GM21723 (cell line): ENCODE results near the gene PRSS56.
"Not testable (repeated sequence)": the region's sequence is repeated elsewhere in the genome, so short reads cannot be mapped to it uniquely, and the experiment has no call there.

ENCODE experiments used
- ATAC-seq: cut with Tn5 transposase; IDR thresholded peaks from one replicate; pipeline ENCODE4 v1.9.1; 2021; ENCODE audit warnings: mild to moderate bottlenecking, moderate library complexity; ENCODE audit not compliant: unreplicated experiment

Gene PRSS56

GRCh38 chr2:232524771-232525170 lies 4.6 kb downstream of the PRSS56 start:
- ATAC-seq, result no peak

DNA sequence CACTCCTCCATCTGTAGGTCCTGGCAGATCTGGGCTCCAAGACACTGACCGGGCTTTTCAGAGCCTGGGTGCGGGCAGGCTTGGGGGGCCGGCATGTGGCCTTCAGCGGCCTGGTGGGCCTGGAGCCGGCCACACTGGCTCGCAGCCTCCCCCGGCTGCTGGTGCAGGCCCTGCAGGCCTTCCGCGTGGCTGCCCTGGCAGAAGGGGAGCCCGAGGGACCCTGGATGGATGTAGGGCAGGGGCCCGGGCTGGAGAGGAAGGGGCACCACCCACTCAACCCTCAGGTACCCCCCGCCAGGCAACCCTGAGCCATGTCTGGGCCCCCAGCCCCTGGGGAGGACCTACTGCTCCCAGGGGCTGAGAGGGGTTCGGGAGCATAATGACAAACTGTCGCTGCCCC lies 5.0 kb downstream of the PRSS56 start:
- ATAC-seq, result no peak

DNA sequence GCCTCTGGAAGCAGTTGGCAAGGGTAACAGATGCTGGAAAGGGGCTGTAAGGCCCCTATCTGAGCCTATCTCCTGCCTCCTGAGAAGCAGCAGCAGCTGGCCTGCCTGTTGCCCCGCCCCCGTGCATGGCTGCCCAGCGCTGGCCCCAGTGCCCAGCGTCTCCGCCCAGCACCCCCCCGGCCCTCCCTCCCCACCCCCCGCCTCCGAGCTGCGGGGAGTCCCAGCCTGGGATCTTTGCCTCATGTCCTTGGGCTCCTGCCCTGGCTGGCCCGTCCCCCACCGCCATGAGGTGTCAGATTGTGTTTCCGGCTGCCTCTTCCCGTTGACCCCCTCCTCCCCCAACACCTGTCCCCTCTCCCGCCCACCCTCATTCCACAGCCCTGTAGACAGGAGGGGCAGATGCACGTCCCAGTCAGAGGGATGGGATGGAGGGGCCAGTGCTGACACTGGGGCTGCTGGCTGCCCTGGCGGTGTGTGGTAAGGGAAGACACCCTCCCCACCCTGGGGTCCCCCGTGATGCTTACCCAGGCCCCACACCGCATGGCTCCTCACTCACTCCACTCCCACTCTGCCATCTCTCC lies 5.7 kb downstream of the PRSS56 start, which contains the start of gene CHRND:
Gene CHRND, plus strand, starts transcription at position 370 of the 581 bp plus-strand sequence. Its CDS starts 56 bp downstream, at position 426.
- ATAC-seq, result no peak

GRCh38 chr2:232526372-232526941 lies 6.3 kb downstream of the PRSS56 start:
- ATAC-seq, result no peak

DNA sequence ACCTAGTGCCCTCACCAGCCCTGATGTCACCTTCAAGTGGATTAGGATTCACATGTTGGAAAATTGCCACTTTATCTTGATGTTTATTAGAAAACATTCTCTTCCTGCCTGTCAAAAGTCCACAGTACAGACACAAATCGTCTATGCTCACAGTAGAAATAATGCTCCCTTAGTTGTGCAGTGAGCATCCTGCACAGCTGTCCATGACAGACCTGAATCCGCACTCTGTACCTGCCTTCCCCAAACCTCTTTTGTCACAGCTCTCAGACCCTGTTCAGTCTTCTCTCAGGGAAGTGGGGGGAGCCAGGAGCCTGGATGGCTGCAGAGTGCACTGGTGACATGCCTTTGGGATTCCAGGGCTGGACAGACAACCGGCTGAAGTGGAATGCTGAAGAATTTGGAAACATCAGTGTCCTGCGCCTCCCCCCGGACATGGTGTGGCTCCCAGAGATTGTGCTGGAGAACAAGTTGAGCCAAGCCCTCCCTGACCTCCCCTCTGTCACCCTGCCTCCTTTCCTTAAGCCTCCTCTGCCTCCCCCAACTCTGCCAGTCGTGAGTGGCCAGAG lies 7.8 kb downstream of the PRSS56 start:
- no peak for ATAC-seq

- no peak for ATAC-seq
Measured at GRCh38 chr2:232528746-232529460, 8.7 kb downstream of the PRSS56 start.

DNA sequence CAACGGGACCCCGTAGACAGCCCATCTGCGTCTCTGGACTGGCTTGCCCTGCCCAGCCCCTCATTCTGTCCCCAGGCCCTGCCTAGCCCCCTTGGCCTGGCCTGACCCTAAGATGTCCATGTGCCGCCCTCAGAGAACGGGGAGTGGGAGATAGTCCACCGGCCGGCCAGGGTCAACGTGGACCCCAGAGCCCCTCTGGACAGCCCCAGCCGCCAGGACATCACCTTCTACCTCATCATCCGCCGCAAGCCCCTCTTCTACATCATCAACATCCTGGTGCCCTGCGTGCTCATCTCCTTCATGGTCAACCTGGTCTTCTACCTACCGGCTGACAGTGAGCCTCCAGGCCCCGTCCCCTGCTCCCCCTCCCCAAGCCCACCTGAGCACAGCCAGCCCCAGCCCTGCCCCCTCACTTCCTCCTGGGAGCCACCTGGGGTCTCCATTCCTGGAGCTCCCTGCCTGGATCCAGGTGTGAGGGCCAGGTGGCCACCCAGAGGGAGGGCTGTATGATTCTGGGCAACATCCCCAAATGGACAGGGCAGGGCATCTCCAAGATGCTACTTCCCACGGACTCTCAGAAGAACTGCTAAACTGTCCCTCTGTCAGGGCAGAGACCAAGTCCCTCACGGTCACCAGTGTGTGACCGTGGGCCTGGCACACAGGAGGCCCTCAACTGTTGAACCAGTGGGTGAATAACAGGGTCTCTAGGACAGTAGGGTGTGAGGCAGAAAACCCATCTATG lies 9.8 kb downstream of the PRSS56 start:
- ATAC-seq, result no peak

- ATAC-seq, result no peak
Measured at GRCh38 chr2:232530626-232531260, 10.6 kb downstream of the PRSS56 start.

GRCh38 chr2:232532419-232532818 lies 12.2 kb downstream of the PRSS56 start:
- no peak for ATAC-seq

GRCh38 chr2:232532821-232533220 lies 12.6 kb downstream of the PRSS56 start:
- not testable (repeated sequence) for ATAC-seq

- ATAC-seq, result no peak
Measured at GRCh38 chr2:232533944-232534710, 13.9 kb downstream of the PRSS56 start.

DNA sequence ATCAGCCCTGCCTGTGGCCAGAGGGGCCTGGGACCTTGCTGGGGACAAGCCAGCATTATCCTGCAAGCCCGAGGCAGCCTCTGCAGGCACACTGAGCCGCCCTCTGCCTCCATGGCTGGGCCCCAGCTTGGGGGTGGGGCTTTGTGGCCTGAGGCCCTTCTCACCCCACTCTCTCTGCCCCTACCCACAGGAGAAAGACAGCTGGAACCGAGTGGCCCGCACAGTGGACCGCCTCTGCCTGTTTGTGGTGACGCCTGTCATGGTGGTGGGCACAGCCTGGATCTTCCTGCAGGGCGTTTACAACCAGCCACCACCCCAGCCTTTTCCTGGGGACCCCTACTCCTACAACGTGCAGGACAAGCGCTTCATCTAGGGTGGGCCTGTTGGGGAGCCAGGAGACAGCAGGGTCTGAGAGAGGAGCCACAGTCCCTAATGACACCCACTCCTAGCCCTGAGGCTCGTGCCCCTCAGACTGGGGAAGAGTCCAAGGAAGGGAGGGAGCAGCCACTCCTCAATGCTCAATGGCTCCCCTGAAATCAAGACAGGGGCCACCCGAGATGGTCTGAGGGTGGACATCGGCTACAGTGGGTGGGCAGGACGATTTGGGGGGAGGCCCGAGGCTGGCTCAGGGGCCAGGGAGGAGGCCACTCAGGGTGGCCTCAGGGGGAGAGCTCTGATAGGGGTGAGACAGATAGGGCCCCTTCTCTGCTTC lies 14.9 kb downstream of the PRSS56 start:
- no peak for ATAC-seq

DNA sequence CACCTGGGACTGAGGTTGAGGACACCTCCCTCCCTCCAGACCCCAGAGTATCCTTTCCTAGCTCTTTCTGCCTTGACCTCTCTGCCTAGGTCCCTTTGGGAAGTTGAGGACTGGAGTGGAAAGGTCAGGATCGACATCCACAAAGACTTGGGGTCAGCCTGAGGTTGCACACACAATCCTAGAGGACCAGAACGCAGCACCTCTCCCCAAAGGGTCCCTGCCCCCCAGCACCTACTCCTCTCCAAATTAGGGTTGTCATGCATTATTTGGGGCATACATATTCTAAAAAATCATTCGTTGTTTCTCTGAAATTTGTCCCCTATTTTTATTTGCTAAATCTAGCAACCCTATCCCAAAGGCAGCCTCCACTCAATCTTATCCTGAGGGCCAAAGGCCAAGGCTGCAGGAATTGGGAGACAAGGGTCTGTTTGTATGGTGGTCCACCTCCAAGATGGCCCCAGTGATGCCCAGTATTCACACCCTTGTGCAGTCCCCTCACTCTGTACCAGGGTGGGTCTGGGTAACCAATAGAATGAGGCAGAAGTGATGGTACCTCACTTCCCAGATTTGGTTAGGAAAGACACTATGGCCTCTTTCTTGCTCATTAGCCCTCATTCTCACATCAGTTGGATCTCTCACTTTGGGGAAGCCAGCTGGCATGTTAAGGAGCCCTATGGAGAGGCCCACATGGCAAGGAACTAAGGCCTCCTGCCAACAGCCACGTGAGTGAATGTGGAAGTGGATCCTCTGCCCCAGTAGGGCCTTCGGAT lies 15.8 kb downstream of the PRSS56 start:
- no peak for ATAC-seq

- no peak for ATAC-seq
Measured at GRCh38 chr2:232537079-232537478, 16.9 kb downstream of the PRSS56 start.

DNA sequence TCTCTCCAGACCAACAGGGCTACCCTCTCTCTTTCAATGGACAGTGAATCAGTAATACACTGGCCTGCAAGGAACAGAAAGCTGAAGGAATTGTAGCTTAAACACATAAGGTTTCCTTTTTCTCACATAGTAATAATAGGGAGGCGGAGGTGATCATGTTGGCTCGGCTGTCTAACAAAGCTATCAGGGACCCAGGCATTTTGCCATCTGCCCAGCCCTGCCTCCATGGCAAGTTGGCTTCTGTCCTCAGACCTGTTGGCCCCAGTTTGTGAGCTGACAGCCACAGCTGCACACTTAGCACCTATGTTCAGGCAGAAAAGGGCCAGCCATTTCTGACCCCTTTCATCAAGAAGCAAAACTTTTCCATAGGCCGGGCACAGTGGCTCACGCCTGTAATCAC lies 17.3 kb downstream of the PRSS56 start:
- ATAC-seq, result no peak

GRCh38 chr2:232538671-232539070 lies 18.5 kb downstream of the PRSS56 start:
- ATAC-seq, result no peak

DNA sequence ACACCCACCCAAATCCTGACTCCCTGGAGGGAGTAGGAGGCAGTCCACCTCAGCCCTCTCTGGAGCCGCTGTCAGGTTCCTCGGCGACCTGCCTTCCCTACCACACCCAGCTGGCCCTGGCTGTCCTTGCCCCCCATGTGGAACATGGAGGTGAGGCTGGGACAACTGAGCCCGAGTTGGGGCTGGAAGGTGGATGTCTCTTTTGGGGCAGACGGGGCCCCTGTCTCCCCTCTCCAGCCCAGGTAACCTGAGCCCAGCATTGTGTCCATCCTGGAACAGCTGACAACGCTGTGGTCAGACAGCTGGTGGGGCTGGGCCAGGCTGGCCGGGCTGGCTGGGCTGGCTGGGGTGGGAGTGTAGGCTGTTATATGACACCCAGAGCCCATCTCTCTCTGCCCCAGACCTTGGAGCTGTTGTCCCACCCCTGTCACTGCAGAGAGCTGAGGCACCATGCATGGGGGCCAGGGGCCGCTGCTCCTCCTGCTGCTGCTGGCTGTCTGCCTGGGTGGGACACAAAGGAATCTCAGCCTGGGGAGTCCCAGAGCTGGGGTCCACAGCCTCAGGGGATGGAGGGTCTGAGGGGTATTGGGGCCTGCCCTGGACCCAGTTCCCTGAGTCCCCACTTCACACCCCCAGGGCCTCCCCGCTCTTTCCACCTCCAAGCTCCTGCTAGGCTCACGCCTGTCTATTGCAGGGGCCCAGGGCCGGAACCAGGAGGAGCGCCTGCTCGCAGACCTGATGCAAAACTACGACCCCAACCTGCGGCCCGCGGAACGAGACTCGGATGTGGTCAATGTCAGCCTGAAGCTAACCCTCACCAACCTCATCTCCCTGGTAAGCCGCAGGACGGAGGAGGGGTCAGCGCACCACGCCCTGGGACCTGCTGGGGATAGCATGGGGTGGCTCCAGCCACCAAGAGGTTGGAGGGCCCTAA lies 19.4 kb downstream of the PRSS56 start, which contains the start of gene CHRNG:
Gene CHRNG, plus strand, starts transcription at position 395 of the 934 bp plus-strand sequence. Its CDS starts 56 bp downstream, at position 451.
- no peak for ATAC-seq
